Daoy (cell line): ENCODE data around the gene TBC1D2. TPM values are rescaled to one million over a fixed set of nuclear protein-coding genes. Genes with fewer than 3 reads are reported as not detected.

Experiments
- DNase-seq: peaks from one replicate; pipeline ENCODE4 v3.0.0-alpha.2; 2015; ENCODE audit warnings: low read depth
- total RNA-seq: library from RNA; depleted of rRNA; stranded (reverse); fragments of >200 nt; shearing (Covaris generic); gene quantifications from 2 replicates; pipeline ENCODE4 v1.2.3, GENCODE V29; 2014

TBC1D2 gene
- total RNA-seq, 1 experiment from 2014 or later, result 7.9 TPM

GRCh38 chr9:98241357-98242300, 13.8 kb downstream of the TBC1D2 start:
- no peak for DNase-seq

GRCh38 chr9:98240475-98240874, 15.0 kb downstream of the TBC1D2 start:
- no peak for DNase-seq

GRCh38 chr9:98236901-98237487, 18.5 kb downstream of the TBC1D2 start:
- no peak for DNase-seq

GRCh38 chr9:98235126-98235525, 20.3 kb downstream of the TBC1D2 start:
- no peak for DNase-seq

- DNase-seq, result no peak
Measured at GRCh38 chr9:98234245-98234825, 21.1 kb downstream of the TBC1D2 start.

- no peak for DNase-seq
Measured at GRCh38 chr9:98232926-98233325, 22.5 kb downstream of the TBC1D2 start.

- DNase-seq, result peak; percentile 81
Measured at GRCh38 chr9:98231770-98232478, 23.5 kb downstream of the TBC1D2 start.

GRCh38 chr9:98230789-98231188, 24.7 kb downstream of the TBC1D2 start:
- DNase-seq, result no peak

- no peak for DNase-seq
Measured at GRCh38 chr9:98230304-98230703, 25.1 kb downstream of the TBC1D2 start.

- DNase-seq, result no peak
Measured at GRCh38 chr9:98229620-98230019, 25.8 kb downstream of the TBC1D2 start.

- no peak for DNase-seq
Measured at GRCh38 chr9:98229090-98229395, 26.4 kb downstream of the TBC1D2 start.

- DNase-seq, result no peak
Measured at GRCh38 chr9:98228392-98229089, 26.9 kb downstream of the TBC1D2 start.

- no peak for DNase-seq
Measured at GRCh38 chr9:98227883-98228282, 27.6 kb downstream of the TBC1D2 start.

GRCh38 chr9:98226957-98227356, 28.5 kb downstream of the TBC1D2 start:
- DNase-seq, result no peak

GRCh38 chr9:98226516-98226915, 28.9 kb downstream of the TBC1D2 start:
- no peak for DNase-seq

GRCh38 chr9:98225015-98225442, 30.4 kb downstream of the TBC1D2 start:
- DNase-seq, result no peak

GRCh38 chr9:98222885-98223691, 32.4 kb downstream of the TBC1D2 start:
- peak; percentile 98 for DNase-seq

GRCh38 chr9:98220911-98221310, 34.5 kb downstream of the TBC1D2 start:
- no peak for DNase-seq

- DNase-seq, result no peak
Measured at GRCh38 chr9:98219794-98220370, 35.6 kb downstream of the TBC1D2 start.

GRCh38 chr9:98219364-98219716, 36.1 kb downstream of the TBC1D2 start:
- DNase-seq, result no peak
